ENCODE measurements around the gene CEP120.
"Not testable (repeated sequence)": the region's sequence is repeated elsewhere in the genome, so short reads cannot be mapped to it uniquely, and the experiment has no call there.

The CEP120 gene

GRCh38 chr5:123371575-123372179 is 51.5 kb downstream of the CEP120 start:
- DNase-seq = no peak

GRCh38 chr5:123369371-123369968 is 53.7 kb downstream of the CEP120 start:
- DNase-seq = no peak

GRCh38 chr5:123367739-123368138 is 55.5 kb downstream of the CEP120 start:
- no peak for DNase-seq

GRCh38 chr5:123365156-123365555 is 58.0 kb downstream of the CEP120 start:
- DNase-seq = no peak

GRCh38 chr5:123364441-123365155 is 58.6 kb downstream of the CEP120 start:
- no peak for DNase-seq

- DNase-seq = no peak
Observed at GRCh38 chr5:123360910-123361309, 62.3 kb downstream of the CEP120 start.

GRCh38 chr5:123360201-123360571 is 63.0 kb downstream of the CEP120 start:
- no peak for DNase-seq

- no peak for DNase-seq
Observed at GRCh38 chr5:123359454-123360200, 63.6 kb downstream of the CEP120 start.

GRCh38 chr5:123358751-123359150 is 64.5 kb downstream of the CEP120 start:
- DNase-seq = no peak

GRCh38 chr5:123358304-123358703 is 64.9 kb downstream of the CEP120 start:
- no peak for DNase-seq

GRCh38 chr5:123351820-123352219 is 71.4 kb downstream of the CEP120 start:
- no peak for DNase-seq

- DNase-seq = no peak
Observed at GRCh38 chr5:123351240-123351639, 72.0 kb downstream of the CEP120 start.

- no peak for DNase-seq
Observed at GRCh38 chr5:123350742-123351141, 72.5 kb downstream of the CEP120 start.

- DNase-seq = no peak
Observed at GRCh38 chr5:123344816-123345426, 78.3 kb downstream of the CEP120 start.

- no peak for DNase-seq
Observed at GRCh38 chr5:123340928-123341327, 82.3 kb downstream of the CEP120 start.

GRCh38 chr5:123308377-123308776 is 114.8 kb downstream of the CEP120 start:
- not testable (repeated sequence) for DNase-seq

GRCh38 chr5:123305751-123306150 is 117.5 kb downstream of the CEP120 start:
- no peak for DNase-seq

GRCh38 chr5:123304777-123305316 is 118.4 kb downstream of the CEP120 start:
- DNase-seq = no peak

- no peak for DNase-seq
Observed at GRCh38 chr5:123303802-123304201, 119.4 kb downstream of the CEP120 start.

GRCh38 chr5:123300266-123300665 is 122.9 kb downstream of the CEP120 start:
- no peak for DNase-seq

GRCh38 chr5:123299136-123299535 is 124.1 kb downstream of the CEP120 start:
- no peak for DNase-seq

GRCh38 chr5:123298335-123299030 is 124.7 kb downstream of the CEP120 start:
- DNase-seq = no peak

Data from NK-92 treated with Interleukin-12 subunit alpha and Interleukin-12 subunit beta, amount 100 ng/mL, for 24 hours (cell line).